Upper lobe of left lung (tissue), 6 donors: ENCODE measurements around the gene OVAAL. TPM values are rescaled to one million over a fixed set of nuclear protein-coding genes. Genes with fewer than 3 reads are reported as not detected.
A peak's percentile ranks its signal among the peaks of the same experiment; 100 is the strongest.

Source experiments
- ATAC-seq, 2 donors: fragments of 200-7000 bp; cut with Tn5 transposase; one replicate each; pipeline ENCODE4 v1.9.1; 2022; ENCODE audit warnings: mild to moderate bottlenecking in 2 of 2, moderate library complexity in 2 of 2; ENCODE audit not compliant: low FRiP score in 2 of 2
- DNase-seq, 2 donors: peaks; one replicate each; pipeline ENCODE4 v3.0.0-alpha.2; 2019 to 2020
- H3K27ac ChIP-seq, 4 donors: fragments of 200-600 bp; sonication (generic); one replicate each; pipeline ENCODE4 v1.5.1; 2016 to 2019
- H3K27me3 ChIP-seq, 4 donors: fragments of 200-600 bp; sonication (generic); one replicate each; pipeline ENCODE4 v1.5.1; 2017 to 2019
- H3K36me3 ChIP-seq, 4 donors: fragments of 200-600 bp; sonication (generic); one replicate each; pipeline ENCODE4 v1.5.1; 2016 to 2019
- H3K4me1 ChIP-seq, 4 donors: fragments of 200-600 bp; sonication (generic); one replicate each; pipeline ENCODE4 v1.5.1; 2018 to 2019
- H3K4me3 ChIP-seq, 4 donors: fragments of 200-600 bp; sonication (generic); one replicate each; pipeline ENCODE4 v1.5.1; 2017 to 2019; ENCODE audit warnings: mild to moderate bottlenecking in 2 of 4, moderate library complexity in 1 of 4
- H3K9me3 ChIP-seq, 4 donors: fragments of 200-600 bp; sonication (generic); one replicate each; pipeline ENCODE4 v1.5.1; 2018 to 2019
- CTCF ChIP-seq, 6 experiments: fragments of 450-650 bp in 4 of 6; fragments of 200-600 bp in 2 of 6; sonication (generic) in 2 of 6; IDR thresholded peaks; one replicate each; pipeline ENCODE4 v1.5.1; 2016 to 2019; ENCODE audit warnings: antibody characterized with exemption in 6 of 6
- EP300 ChIP-seq, 4 donors: sonication (generic); formaldehyde crosslinking; IDR thresholded peaks; one replicate each; pipeline ENCODE4 v1.5.1; 2017; ENCODE audit warnings: antibody characterized with exemption in 4 of 4, control low read depth in 2 of 4
- POLR2A ChIP-seq, 4 donors: fragments of 450-650 bp; IDR thresholded peaks; one replicate each; pipeline ENCODE4 v1.5.1; 2016 to 2017; ENCODE audit warnings: antibody characterized with exemption in 4 of 4, mild to moderate bottlenecking in 2 of 4
- POLR2AphosphoS5 ChIP-seq, 2 donors: sonication (generic); formaldehyde crosslinking; IDR thresholded peaks; one replicate each; pipeline ENCODE4 v1.5.1; 2017; ENCODE audit warnings: antibody characterized with exemption in 2 of 2
- WGBS, 2 donors: methylation state at CpG; one replicate each; pipeline ENCODE4 v1.1.5; 2017 to 2018; 5-methylcytosine and 5-hydroxymethylcytosine counted together
- total RNA-seq, 6 donors: library from RNA; depleted of rRNA in 4 of 6; stranded (reverse); fragments of >200 nt in 4 of 6; gene quantifications; one replicate each; pipeline versions ENCODE4 v1.1.0 to v1.2.1, GENCODE V29; 2016 to 2021
- donor health status: DM: no; HTN: no; CAD: no; lungs with moderate emphysema.
- donor health status: DM: no; HTN: yes; CAD: no; lungs with severe emphysema.

The OVAAL gene
- total RNA-seq, 6 donors from 2014 or later: not detected

GRCh38 chr1:180524915-180525714 lies 33.6 kb upstream of the OVAAL start:
- Histone ChIP-seq H3K27me3 (no peaks in the 10 kb centered on the region), H3K27ac (no peak overlapping the region), H3K9me3 (no peaks in the 10 kb centered on the region), H3K4me3 (no peak overlapping the region), H3K36me3 (no peaks in the 10 kb centered on the region), H3K4me1 (peaks cover 31 to 41% (median 35%) of the 10 kb centered on the region in 4 donors)
- WGBS, 2 donors: 61 to 71% methylated on average over 6 to 7 of the region's 7 CpGs
- TF ChIP-seq EP300 (IDR thresholded peaks at IDR 0.05): no peak
- no peak for TF ChIP-seq POLR2A (IDR thresholded peaks at IDR 0.05)
- TF ChIP-seq CTCF (IDR thresholded peaks at IDR 0.05): no peak
- no peak for TF ChIP-seq POLR2AphosphoS5 (IDR thresholded peaks at IDR 0.05)
- ATAC-seq: no peak
- DNase-seq: no peak

- TF ChIP-seq POLR2A (IDR thresholded peaks at IDR 0.05) (no peak), CTCF (IDR thresholded peaks at IDR 0.05) (no peak), EP300 (IDR thresholded peaks at IDR 0.05) (no peak), POLR2AphosphoS5 (IDR thresholded peaks at IDR 0.05) (no peak)
- no peak for ATAC-seq
- no peak overlapping the region for H3K27ac ChIP-seq
- peaks cover 34 to 42% (median 39%) of the 10 kb centered on the region in 4 donors for H3K4me1 ChIP-seq
- no peaks in the 10 kb centered on the region for H3K27me3 ChIP-seq
- H3K4me3 ChIP-seq: no peak overlapping the region
- WGBS, 2 donors: 42 to 46% methylated on average over 2 of the region's 2 CpGs
- H3K36me3 ChIP-seq: no peaks in the 10 kb centered on the region
- H3K9me3 ChIP-seq: no peaks in the 10 kb centered on the region
- DNase-seq: no peak
Measured at GRCh38 chr1:180525715-180526039, 33.1 kb upstream of the OVAAL start.

- WGBS, 2 donors: 62 to 67% methylated on average over 5 of the region's 5 CpGs
- no peaks in the 10 kb centered on the region for H3K9me3 ChIP-seq
- no peak for DNase-seq
- no peaks in the 10 kb centered on the region for H3K36me3 ChIP-seq
- TF ChIP-seq POLR2AphosphoS5 (IDR thresholded peaks at IDR 0.05): no peak
- no peak for TF ChIP-seq EP300 (IDR thresholded peaks at IDR 0.05)
- no peak for TF ChIP-seq CTCF (IDR thresholded peaks at IDR 0.05)
- no peak for TF ChIP-seq POLR2A (IDR thresholded peaks at IDR 0.05)
- H3K4me1 ChIP-seq: peaks cover 32 to 41% (median 35%) of the 10 kb centered on the region in 4 donors
- H3K27me3 ChIP-seq: no peaks in the 10 kb centered on the region
- peak in 1 of 2 donors; percentile 4 for ATAC-seq
- peak overlapping the region in 2 of 4 donors; percentile 83 to 85 for H3K27ac ChIP-seq
- no peak overlapping the region for H3K4me3 ChIP-seq
Measured at GRCh38 chr1:180527101-180527669, 31.6 kb upstream of the OVAAL start.

GRCh38 chr1:180528868-180529470 lies 29.8 kb upstream of the OVAAL start:
- 77 to 81% methylated on average over 11 of the region's 11 CpGs for WGBS, 2 donors
- H3K36me3 ChIP-seq: no peaks in the 10 kb centered on the region
- H3K9me3 ChIP-seq: no peaks in the 10 kb centered on the region
- H3K27me3 ChIP-seq: no peaks in the 10 kb centered on the region
- peaks cover 40 to 49% (median 41%) of the 10 kb centered on the region in 4 donors for H3K4me1 ChIP-seq
- TF ChIP-seq CTCF (IDR thresholded peaks at IDR 0.05) (no peak), POLR2AphosphoS5 (IDR thresholded peaks at IDR 0.05) (peak in 1 of 2 donors; percentile 30), POLR2A (IDR thresholded peaks at IDR 0.05) (peak in 1 of 4 donors; percentile 24), EP300 (IDR thresholded peaks at IDR 0.05) (peak in 3 of 4 donors; percentile 33 to 93 (median 63))
- H3K4me3 ChIP-seq: no peak overlapping the region
- ATAC-seq: peak in 1 of 2 donors; percentile 50
- no peak for DNase-seq
- H3K27ac ChIP-seq: peak overlapping the region; percentile 80 to 87 (median 84)
